Right lobe of liver (tissue), 6 donors: Measurements from ENCODE around the gene PAGE3. TPM values are rescaled to one million over a fixed set of nuclear protein-coding genes. Genes with fewer than 3 reads are reported as not detected.

Experiments
- ATAC-seq, 4 donors: fragments of 200-7000 bp; cut with Tn5 transposase; one replicate each; pipeline ENCODE4 v1.9.1; 2020; ENCODE audit warnings: mild to moderate bottlenecking in 4 of 4, moderate library complexity in 4 of 4
- DNase-seq, 3 donors: peaks; one replicate each; pipeline ENCODE4 v3.0.0-alpha.2; 2020
- H3K27ac ChIP-seq, 3 donors: fragments of 200-600 bp; one replicate each; pipeline ENCODE4 v1.8.0; 2022
- H3K27me3 ChIP-seq, 2 donors: fragments of 200-600 bp; one replicate each; pipeline ENCODE4 v1.8.0; 2022
- H3K36me3 ChIP-seq, 4 donors: fragments of 200-600 bp; sonication (generic) in 1 of 4; one replicate each; pipeline versions ENCODE4 v1.5.1 to v1.8.0; 2017 to 2022; ENCODE audit warnings: control low read depth in 1 of 4
- H3K4me1 ChIP-seq, 4 donors: fragments of 200-600 bp; sonication (generic) in 1 of 4; one replicate each; pipeline versions ENCODE4 v1.5.1 to v1.8.0; 2017 to 2022; ENCODE audit warnings: control low read depth in 1 of 4
- H3K4me3 ChIP-seq, 3 donors: fragments of 200-600 bp; one replicate each; pipeline ENCODE4 v1.8.0; 2022
- H3K9me3 ChIP-seq, 4 donors: fragments of 200-600 bp; sonication (generic) in 1 of 4; one replicate each; pipeline versions ENCODE4 v1.5.1 to v1.8.0; 2017 to 2022; ENCODE audit warnings: control low read depth in 1 of 4
- POLR2A ChIP-seq: fragments of 450-650 bp; IDR thresholded peaks from one replicate; pipeline ENCODE4 v1.6.1; 2017; ENCODE audit warnings: antibody characterized with exemption, mild to moderate bottlenecking
- WGBS: methylation state at CpG from one replicate; pipeline ENCODE4 v1.1.6; 2018; ENCODE audit warnings: low coverage, low lambda C conversion rate; ENCODE audit not compliant: insufficient coverage; ENCODE audit errors: missing lambda C conversion rate; 5-methylcytosine and 5-hydroxymethylcytosine counted together
- intact Hi-C, 2 donors: fragments of 100-400 bp; cut with DNase I; formaldehyde crosslinking; loops; one replicate each; pipeline versions ENCODE4 v1.11.2 to v1.14.1; 2022
- total RNA-seq, 6 experiments: library from RNA; depleted of rRNA in 2 of 6; stranded (reverse); fragments of >200 nt in 2 of 6; fragmentation: NEBNext Ultra II Directional in 3 of 6; extraction: Animal tissue kit (Norgen Biotek cat#: 25700) in 3 of 6; gene quantifications; one replicate each; pipeline versions ENCODE4 v1.1.0 to v1.2.4, GENCODE V29; 2016 to 2023
- TF ChIP-seq, protein P1 (sequence below), 4 donors: fragments of 200-600 bp in 3 of 4; fragments of 450-650 bp in 1 of 4; IDR thresholded peaks; one replicate each; pipeline versions ENCODE4 v1.5.1 to v1.8.0; 2016 to 2022; ENCODE audit warnings: antibody characterized with exemption in 4 of 4, mild to moderate bottlenecking in 2 of 4
- donor health status: DM: no; HTN: yes; CAD: no.
- donor health status: DM: no; HTN: no; CAD: no.
- donor health status: DM: no; HTN: no; CAD: no.
- donor health status: DM: no; HTN: yes; CAD: no.
- donor health status: DM: no; HTN: yes; CAD: no.

PAGE3 gene
- total RNA-seq, 6 experiments from 2014 or later = not detected

DNA sequence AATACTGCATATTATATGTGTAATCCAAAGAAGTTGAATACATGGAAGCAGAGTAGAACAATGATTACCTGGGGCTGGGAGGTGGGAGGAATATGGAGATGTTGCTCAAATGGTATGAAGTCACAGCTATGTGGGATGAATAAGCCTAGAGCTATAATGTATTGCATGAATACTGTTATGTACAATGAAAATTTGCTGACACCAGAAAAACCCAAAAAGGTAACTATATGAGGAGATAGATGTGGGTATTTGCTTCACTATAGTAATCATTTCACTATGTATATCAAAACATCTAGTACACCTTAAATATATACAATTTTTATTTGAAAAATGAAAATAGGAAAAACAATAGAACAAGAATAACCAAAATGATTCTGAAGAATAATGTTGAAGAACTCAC, 11.2 kb downstream of the PAGE3 start:
- Histone ChIP-seq H3K9me3 (no peaks in the 10 kb centered on the region), H3K36me3 (no peaks in the 10 kb centered on the region), H3K4me3 (no peak overlapping the region), H3K27me3 (no peaks in the 10 kb centered on the region), H3K27ac (no peak overlapping the region), H3K4me1 (no peaks in the 10 kb centered on the region)
- ATAC-seq = no peak
- no peak for DNase-seq
- TF ChIP-seq, protein P1, sequence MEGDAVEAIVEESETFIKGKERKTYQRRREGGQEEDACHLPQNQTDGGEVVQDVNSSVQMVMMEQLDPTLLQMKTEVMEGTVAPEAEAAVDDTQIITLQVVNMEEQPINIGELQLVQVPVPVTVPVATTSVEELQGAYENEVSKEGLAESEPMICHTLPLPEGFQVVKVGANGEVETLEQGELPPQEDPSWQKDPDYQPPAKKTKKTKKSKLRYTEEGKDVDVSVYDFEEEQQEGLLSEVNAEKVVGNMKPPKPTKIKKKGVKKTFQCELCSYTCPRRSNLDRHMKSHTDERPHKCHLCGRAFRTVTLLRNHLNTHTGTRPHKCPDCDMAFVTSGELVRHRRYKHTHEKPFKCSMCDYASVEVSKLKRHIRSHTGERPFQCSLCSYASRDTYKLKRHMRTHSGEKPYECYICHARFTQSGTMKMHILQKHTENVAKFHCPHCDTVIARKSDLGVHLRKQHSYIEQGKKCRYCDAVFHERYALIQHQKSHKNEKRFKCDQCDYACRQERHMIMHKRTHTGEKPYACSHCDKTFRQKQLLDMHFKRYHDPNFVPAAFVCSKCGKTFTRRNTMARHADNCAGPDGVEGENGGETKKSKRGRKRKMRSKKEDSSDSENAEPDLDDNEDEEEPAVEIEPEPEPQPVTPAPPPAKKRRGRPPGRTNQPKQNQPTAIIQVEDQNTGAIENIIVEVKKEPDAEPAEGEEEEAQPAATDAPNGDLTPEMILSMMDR (IDR thresholded peaks at IDR 0.05) = no peak
- no peak for TF ChIP-seq POLR2A
- intact Hi-C loops = no loop called here

DNA sequence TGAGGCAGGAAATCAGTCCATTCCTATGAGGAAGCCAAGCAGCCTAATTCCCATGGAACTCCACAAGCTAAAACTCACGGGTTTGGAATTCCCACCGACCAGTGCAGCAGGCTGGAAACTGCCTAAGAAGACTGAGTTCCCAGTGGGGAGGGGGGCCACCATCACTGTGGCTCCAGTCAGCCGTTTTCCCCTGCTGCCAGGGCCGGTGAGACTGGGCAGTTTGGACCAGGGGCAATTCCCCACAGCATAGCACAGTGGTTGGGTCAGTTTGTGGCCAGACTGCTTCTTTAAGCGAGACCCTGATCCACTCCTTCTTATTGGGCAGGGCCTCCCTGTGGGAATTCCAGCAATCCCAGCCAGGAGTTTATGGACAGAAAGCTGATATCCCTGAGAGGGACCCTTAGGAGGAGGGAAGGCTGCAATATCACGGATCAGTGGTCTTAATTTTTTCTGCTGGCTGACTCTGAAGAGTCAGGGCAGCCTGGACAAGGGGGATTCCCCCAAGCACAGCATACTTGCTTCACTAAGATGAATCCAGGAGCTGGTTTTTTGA, 23.9 kb downstream of the PAGE3 start:
- Histone ChIP-seq H3K27me3 (no peaks in the 10 kb centered on the region), H3K27ac (no peak overlapping the region), H3K9me3 (no peaks in the 10 kb centered on the region), H3K4me1 (no peaks in the 10 kb centered on the region), H3K36me3 (no peaks in the 10 kb centered on the region), H3K4me3 (no peak overlapping the region)
- 25% methylated on average over 3 of the region's 6 CpGs for WGBS
- ATAC-seq = no peak
- intact Hi-C loops = no loop called here
- no peak for DNase-seq
- TF ChIP-seq, protein P1 (IDR thresholded peaks at IDR 0.05) = no peak
- TF ChIP-seq POLR2A = no peak

DNA sequence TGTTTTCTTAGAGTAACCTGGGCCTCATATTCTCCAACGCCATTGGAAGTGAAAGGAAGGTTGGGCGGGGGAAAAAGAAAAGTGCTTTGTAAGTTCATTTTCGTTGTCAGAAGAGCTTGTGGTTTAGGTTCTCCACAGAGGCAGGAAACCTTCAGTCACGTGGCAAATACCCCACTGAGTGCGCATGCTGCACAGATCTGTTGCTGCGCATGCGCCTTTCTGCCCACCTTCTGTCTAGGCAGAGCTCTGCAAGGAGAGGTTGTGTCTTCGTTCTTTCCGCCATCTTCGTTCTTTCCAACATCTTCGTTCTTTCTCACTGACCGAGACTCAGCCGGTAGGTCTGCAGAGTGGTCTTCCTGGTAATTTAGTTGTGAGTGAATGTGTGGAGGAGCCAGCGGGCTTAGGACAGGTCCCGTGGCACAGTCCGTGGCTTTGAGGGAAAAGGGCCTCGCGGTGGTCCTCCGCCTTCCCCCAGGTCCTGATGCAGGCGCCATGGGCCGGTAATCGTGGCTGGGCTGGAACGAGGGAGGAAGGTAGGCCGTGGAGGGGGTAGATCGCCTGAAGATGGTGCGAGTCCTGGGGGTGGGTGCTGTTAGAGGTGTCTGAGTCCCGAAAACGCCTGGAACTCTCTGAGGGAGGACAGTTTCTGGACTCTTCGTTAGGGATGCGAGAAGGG, 44.5 kb downstream of the PAGE3 start, which contains the start of gene PAGE5:
Gene PAGE5, plus strand, starts transcription at position 228 of the 676 bp plus-strand sequence. CDS start 1,037 bp downstream, outside the sequence.
- H3K4me3 ChIP-seq = no peak within 1 kb of the TSS
- no peaks in the 10 kb centered on the region for H3K9me3 ChIP-seq
- no peak within 1 kb of the TSS for H3K27ac ChIP-seq
- no peak for DNase-seq
- intact Hi-C loops = no loop called here
- no peak for TF ChIP-seq POLR2A
- TF ChIP-seq, protein P1 (IDR thresholded peaks at IDR 0.05) = no peak
- no peaks in the 10 kb centered on the region for H3K4me1 ChIP-seq
- H3K36me3 ChIP-seq = no peaks in the 10 kb centered on the region
- WGBS = 77% methylated on average over 25 of the region's 30 CpGs
- H3K27me3 ChIP-seq = peaks cover 0 to 8% of the 10 kb centered on the region in 2 donors
- no peak for ATAC-seq

GRCh38 chrX:55213381-55213780, 51.3 kb downstream of the PAGE3 start:
- Histone ChIP-seq H3K36me3 (no peaks in the 10 kb centered on the region), H3K4me1 (no peaks in the 10 kb centered on the region), H3K27ac (no peak overlapping the region), H3K4me3 (no peak overlapping the region), H3K9me3 (no peaks in the 10 kb centered on the region), H3K27me3 (no peaks in the 10 kb centered on the region)
- intact Hi-C loops = no loop called here
- no peak for TF ChIP-seq POLR2A
- TF ChIP-seq, protein P1 (IDR thresholded peaks at IDR 0.05) = no peak
- DNase-seq = no peak
- WGBS = 54% methylated on average over 3 of the region's 3 CpGs
- ATAC-seq = peak in 1 of 4 donors; percentile 24
